A673 (cell line): ENCODE data around the gene NDUFB1.

Source experiments
- EZH2 ChIP-seq: fragments of 200-600 bp; sonication (generic); IDR thresholded peaks from 2 replicates; pipeline ENCODE4 v1.6.1; 2017; ENCODE audit warnings: borderline replicate concordance, low read depth, mild to moderate bottlenecking, mixed read lengths, antibody characterized with exemption, low read length; ENCODE audit not compliant: poor library complexity, severe bottlenecking
- TF ChIP-seq, protein P1 (sequence below): fragments of 300-800, 200-600 bp; sonication (generic); conservative IDR thresholded peaks from 2 replicates; pipeline ENCODE4 v1.5.1; 2017; ENCODE audit warnings: low read depth, mild to moderate bottlenecking, antibody characterized with exemption, low read length, moderate library complexity, mixed read lengths

DNA sequence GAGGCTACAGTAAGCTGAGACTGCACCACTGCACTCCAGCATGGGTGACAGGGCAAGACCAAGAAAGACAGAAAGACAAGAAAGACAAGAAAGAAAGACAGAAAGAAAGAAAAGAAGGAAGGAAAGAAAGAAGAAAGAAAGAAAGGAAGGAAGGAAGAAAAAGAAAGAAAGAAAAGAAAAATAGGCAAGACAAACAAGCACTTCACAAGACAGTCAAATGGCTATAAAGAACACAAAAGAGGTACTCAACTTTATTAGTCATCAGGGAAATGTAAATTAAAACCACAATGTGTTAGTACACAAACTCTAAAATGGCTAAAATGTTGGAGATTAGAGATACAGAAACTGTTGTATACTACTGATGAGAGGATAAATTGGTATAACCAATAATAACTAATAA is 21.7 kb downstream of the NDUFB1 start:
- TF ChIP-seq, protein P1, sequence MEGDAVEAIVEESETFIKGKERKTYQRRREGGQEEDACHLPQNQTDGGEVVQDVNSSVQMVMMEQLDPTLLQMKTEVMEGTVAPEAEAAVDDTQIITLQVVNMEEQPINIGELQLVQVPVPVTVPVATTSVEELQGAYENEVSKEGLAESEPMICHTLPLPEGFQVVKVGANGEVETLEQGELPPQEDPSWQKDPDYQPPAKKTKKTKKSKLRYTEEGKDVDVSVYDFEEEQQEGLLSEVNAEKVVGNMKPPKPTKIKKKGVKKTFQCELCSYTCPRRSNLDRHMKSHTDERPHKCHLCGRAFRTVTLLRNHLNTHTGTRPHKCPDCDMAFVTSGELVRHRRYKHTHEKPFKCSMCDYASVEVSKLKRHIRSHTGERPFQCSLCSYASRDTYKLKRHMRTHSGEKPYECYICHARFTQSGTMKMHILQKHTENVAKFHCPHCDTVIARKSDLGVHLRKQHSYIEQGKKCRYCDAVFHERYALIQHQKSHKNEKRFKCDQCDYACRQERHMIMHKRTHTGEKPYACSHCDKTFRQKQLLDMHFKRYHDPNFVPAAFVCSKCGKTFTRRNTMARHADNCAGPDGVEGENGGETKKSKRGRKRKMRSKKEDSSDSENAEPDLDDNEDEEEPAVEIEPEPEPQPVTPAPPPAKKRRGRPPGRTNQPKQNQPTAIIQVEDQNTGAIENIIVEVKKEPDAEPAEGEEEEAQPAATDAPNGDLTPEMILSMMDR, result no peak
- TF ChIP-seq EZH2, result no peak
